Astrocyte of the spinal cord (primary cell): ENCODE results near the gene AP1M2.
"Not testable (repeated sequence)": the region's sequence is repeated elsewhere in the genome, so short reads cannot be mapped to it uniquely, and the experiment has no call there.

Experiments used
- DNase-seq: peaks from one replicate; pipeline ENCODE4 v3.0.0; 2011; ENCODE audit warnings: low read depth, low spot score
- H3K4me3 ChIP-seq: 2 replicates; pipeline ENCODE4 v1.5.1; 2011; ENCODE audit warnings: low read depth, mild to moderate bottlenecking, low read length, moderate library complexity
- CTCF ChIP-seq: IDR thresholded peaks from 2 replicates; pipeline ENCODE4 v1.5.1; 2012; ENCODE audit warnings: low read depth, mild to moderate bottlenecking, low read length, inconsistent platforms
- in situ Hi-C: cut with HindIII; loops from 2 replicates; pipeline ENCODE4 v1.10.0; 2017; ENCODE audit warnings: low sequenced_read_pairs

The AP1M2 gene

DNA sequence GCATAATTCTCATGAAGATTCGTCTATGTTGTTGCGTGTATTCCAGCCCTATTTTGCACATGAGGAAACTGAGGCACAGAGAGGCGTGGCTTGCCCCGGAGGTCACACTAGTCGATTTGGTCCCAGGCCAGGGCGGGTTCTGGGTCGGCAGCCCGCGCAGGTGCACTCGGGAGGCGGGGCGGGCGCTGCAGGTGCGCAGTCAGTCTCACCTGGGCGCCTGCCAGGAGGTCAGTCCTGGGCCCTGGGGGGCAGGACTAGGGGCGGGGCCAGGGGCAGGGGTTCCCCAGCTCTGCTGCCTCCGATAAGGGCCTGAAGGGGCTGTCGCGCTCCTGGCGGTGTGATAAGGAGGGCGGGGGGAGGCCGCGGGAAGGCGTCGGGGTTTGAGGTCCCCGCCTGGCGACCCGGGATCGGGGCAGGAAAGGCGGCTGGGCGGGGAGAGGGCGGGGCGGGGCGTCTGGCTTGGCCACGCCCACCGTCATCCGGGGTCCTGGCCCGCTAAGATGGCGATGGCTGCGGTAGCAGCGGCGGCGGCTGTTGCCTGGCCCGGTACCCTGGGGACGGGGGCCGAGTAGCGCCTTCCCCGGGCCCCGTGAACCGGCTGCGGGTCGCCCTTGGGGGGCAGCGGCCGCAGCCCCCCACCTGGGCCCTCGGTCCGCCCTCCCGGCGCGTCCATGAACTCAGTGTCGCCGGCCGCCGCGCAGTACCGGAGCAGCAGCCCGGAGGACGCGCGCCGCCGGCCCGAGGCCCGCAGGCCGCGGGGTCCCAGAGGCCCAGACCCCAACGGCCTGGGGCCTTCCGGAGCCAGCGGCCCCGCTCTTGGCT, 43.5 kb downstream of the AP1M2 start, which contains the start of gene ATG4D:
Gene ATG4D, plus strand, starts transcription at position 485 of the 822 bp plus-strand sequence. Its CDS starts 187 bp downstream, at position 672.
- peak; percentile 56 for DNase-seq
- in situ Hi-C loops = no loop called here
- H3K4me3 ChIP-seq = peak within 1 kb of the TSS; percentile 75
- TF ChIP-seq CTCF = no peak

- no peak overlapping the region for H3K4me3 ChIP-seq
- no peak for TF ChIP-seq CTCF
- no peak for DNase-seq
- in situ Hi-C loops = no loop called here
These were observed 44.1 kb downstream of the AP1M2 start for GRCh38 chr19:10543059-10543419.

- H3K4me3 ChIP-seq, DNase-seq, in situ Hi-C loops: not testable (repeated sequence)
These were observed 48.1 kb downstream of the AP1M2 start for GRCh38 chr19:10539016-10539415.

DNA sequence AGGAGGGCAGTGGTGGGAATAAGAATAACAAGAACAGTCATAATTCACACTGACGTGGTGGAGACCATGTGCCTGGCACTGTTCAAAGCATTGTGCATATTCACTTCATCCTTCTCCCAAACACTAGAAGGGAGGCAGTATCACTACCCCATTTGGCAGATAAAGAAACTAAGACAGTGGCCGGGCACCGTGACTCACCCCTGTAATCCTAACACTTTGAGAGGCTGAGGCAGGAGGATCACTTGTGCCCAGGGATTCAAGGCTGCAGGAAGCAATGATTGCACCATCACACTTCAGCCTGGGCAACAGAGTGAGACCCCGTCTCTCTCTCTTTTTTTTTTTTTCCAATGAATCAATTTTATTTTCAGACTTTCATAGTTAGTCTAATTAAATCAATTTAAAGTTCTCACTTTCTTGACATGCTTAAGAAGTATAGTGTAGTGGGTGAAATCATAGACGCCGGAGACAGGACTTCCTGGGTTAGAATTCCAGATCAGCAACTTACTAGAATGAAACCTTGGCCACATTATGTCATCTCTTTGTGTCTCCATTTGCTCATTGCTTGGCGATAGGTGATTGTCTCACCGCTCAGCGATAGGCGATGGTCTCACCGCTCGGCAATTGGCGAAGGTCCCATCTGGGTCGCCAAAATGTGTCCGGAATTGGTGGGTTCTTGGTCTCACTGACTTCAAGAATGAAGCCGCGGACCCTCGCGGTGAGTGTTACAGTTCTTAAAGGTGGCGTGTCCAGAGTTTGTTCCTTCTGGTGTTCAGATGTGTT, 48.7 kb downstream of the AP1M2 start:
- H3K4me3 ChIP-seq = no peak overlapping the region
- TF ChIP-seq CTCF = no peak
- no peak for DNase-seq
- in situ Hi-C loops = no loop called here

DNA sequence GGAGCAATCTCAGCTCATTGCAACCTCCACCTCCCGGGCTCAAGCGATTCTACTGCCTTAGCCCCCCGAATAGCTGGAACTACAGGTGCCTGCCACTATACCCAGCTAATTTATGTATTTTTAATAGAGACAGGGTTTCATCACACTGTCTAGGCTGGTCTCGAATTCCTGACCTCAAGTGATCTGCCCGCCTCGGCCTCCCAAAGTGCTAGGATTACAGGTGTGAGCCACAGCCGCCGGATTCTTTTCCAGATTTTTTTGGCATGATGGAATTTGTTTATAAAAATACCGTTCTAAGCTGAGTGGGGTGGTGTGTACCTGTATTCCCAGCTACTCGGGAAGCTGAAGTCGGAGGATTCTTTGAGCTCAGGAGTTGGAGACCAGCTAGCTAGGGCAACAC, 49.4 kb downstream of the AP1M2 start:
- no peak for DNase-seq
- in situ Hi-C loops = no loop called here
- TF ChIP-seq CTCF = no peak
- H3K4me3 ChIP-seq = no peak overlapping the region

GRCh38 chr19:10535613-10536012, 51.5 kb downstream of the AP1M2 start:
- no peak for TF ChIP-seq CTCF
- no peak overlapping the region for H3K4me3 ChIP-seq
- no peak for DNase-seq
- in situ Hi-C loops = no loop called here

DNA sequence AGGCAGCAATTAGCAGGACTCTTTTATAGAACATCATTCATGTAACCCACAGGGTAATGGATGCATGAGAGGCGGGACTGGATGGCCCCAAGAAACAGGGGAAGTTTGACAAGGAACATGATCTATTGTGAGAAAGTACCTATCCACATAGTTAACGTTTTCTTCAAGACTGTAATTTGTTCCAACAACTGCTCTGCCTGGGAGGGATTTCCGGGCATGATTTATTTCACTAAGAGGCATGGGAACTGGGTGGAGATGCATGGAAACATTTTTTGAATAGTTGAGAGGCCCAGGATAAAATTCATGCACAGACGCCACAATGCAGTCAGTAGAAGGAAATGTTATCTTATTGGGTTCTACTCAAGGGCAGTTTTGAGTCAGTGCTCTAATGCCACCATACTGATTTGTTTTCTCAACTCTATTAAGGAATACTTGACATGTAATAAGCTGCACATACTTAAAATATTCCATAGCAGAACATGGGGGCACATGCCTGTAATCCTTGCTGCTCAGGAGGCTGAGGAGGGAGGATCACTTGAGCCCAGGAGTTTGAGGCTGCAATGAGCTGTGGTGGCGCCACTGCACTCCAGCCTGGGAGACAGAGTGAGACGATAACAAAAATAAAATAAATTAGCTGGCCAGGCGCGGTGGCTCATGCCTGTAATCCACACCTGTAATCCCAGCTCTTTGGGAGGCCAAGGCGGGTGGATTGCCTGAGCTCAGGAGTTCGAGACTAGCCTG, 53.3 kb downstream of the AP1M2 start:
- peak; percentile 61 for DNase-seq
- in situ Hi-C loops = no loop called here

More for the DNA sequence above, 53.3 kb downstream of the AP1M2 start:
- H3K4me3 ChIP-seq = no peak overlapping the region
- TF ChIP-seq CTCF = no peak
